Measurements from ENCODE around the gene KIF6. TPM values are rescaled to one million over a fixed set of nuclear protein-coding genes. Genes with fewer than 3 reads are reported as not detected.

The KIF6 gene
- polyA plus RNA-seq, 1 donor (not counting 4 experiments of a cell fraction or from before 2014, with no cell fraction given) = 0.14 TPM

DNA sequence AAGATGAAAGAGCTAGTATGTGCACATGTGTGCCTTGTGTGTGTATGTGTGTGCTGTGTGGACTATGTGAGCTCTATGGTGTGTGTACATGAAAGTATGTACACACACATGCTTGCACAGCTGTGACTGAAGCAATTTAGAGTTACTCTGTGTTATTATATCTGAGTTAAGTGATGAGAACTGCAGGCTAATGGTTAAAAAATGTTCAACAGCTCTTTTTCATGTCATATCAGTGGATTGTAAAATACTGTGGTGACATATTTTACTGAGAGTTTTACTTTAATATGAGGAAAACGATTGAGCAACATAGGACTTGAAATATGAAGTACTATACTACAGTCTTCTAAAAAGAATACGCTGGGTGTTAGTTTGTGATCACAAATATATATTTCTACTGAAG lies 207.0 kb downstream of the KIF6 start:
- TF ChIP-seq EZH2 (IDR thresholded peaks at IDR 0.05; ENCODE audit: low read length) (no peak), CTCF (optimal IDR thresholded peaks at IDR 0.05 in 1 of 3, IDR thresholded peaks at IDR 0.05 in 1 of 3, conservative IDR thresholded peaks at IDR 0.05 in 1 of 3; ENCODE audit: extremely low read depth in 1 of 3, insufficient read depth in 2 of 3, low read length in 3 of 3) (no peak)
- Histone ChIP-seq H3K4me3 (ENCODE audit: control insufficient read depth in 2 of 3, extremely low read depth in 1 of 3, insufficient read depth in 2 of 3, low read depth in 1 of 3, low read length in 3 of 3) (no peak overlapping the region), H3K9me3 (ENCODE audit: control insufficient read depth, low read depth, low read length) (no peaks in the 10 kb centered on the region), H3K27ac (ENCODE audit: control insufficient read depth, insufficient read depth, low read length) (no peak overlapping the region), H3K4me1 (ENCODE audit: control insufficient read depth, extremely low read depth, insufficient read depth, low read length) (no peaks in the 10 kb centered on the region), H2AFZ (ENCODE audit: control insufficient read depth, low read length) (no peak overlapping the region), H3K4me2 (ENCODE audit: control insufficient read depth, extremely low read depth, insufficient read depth, low read depth, low read length) (no peak overlapping the region), H4K20me1 (ENCODE audit: control insufficient read depth, extremely low read depth, insufficient read depth, low read length) (no peaks in the 10 kb centered on the region), H3K27me3 (ENCODE audit: control insufficient read depth, extremely low read depth, insufficient read depth, low read length) (peaks cover 3% of the 10 kb centered on the region), H3K9me1 (ENCODE audit: control insufficient read depth, extremely low read depth, insufficient read depth, low read length) (no peaks in the 10 kb centered on the region), H3K9ac (ENCODE audit: control insufficient read depth, extremely low read depth, insufficient read depth, low read length) (no peak overlapping the region), H3K36me3 (ENCODE audit: control insufficient read depth in 2 of 2, extremely low read depth in 1 of 2, insufficient read depth in 2 of 2, low read length in 2 of 2) (no peaks in the 10 kb centered on the region), H3K79me2 (ENCODE audit: control insufficient read depth, insufficient read depth, low read length) (no peaks in the 10 kb centered on the region)
- no peak for DNase-seq (ENCODE audit: low read depth, low spot score)
- no peak for FAIRE-seq
- dilution Hi-C loops (cut with MboI; ENCODE audit: extremely low pct_ligation_motif_present, low sequenced_read_pairs) = no loop called here

GRCh38 chr6:39517756-39518155 lies 207.5 kb downstream of the KIF6 start:
- Histone ChIP-seq H3K79me2 (ENCODE audit: control insufficient read depth, insufficient read depth, low read length) (no peaks in the 10 kb centered on the region), H3K4me3 (ENCODE audit: control insufficient read depth in 2 of 3, extremely low read depth in 1 of 3, insufficient read depth in 2 of 3, low read depth in 1 of 3, low read length in 3 of 3) (no peak overlapping the region), H3K27me3 (ENCODE audit: control insufficient read depth, extremely low read depth, insufficient read depth, low read length) (peaks cover 3% of the 10 kb centered on the region), H3K9ac (ENCODE audit: control insufficient read depth, extremely low read depth, insufficient read depth, low read length) (no peak overlapping the region), H3K4me1 (ENCODE audit: control insufficient read depth, extremely low read depth, insufficient read depth, low read length) (no peaks in the 10 kb centered on the region), H3K36me3 (ENCODE audit: control insufficient read depth in 2 of 2, extremely low read depth in 1 of 2, insufficient read depth in 2 of 2, low read length in 2 of 2) (no peaks in the 10 kb centered on the region), H4K20me1 (ENCODE audit: control insufficient read depth, extremely low read depth, insufficient read depth, low read length) (no peaks in the 10 kb centered on the region), H3K9me3 (ENCODE audit: control insufficient read depth, low read depth, low read length) (no peaks in the 10 kb centered on the region), H3K9me1 (ENCODE audit: control insufficient read depth, extremely low read depth, insufficient read depth, low read length) (no peaks in the 10 kb centered on the region), H3K4me2 (ENCODE audit: control insufficient read depth, extremely low read depth, insufficient read depth, low read depth, low read length) (no peak overlapping the region), H3K27ac (ENCODE audit: control insufficient read depth, insufficient read depth, low read length) (no peak overlapping the region), H2AFZ (ENCODE audit: control insufficient read depth, low read length) (no peak overlapping the region)
- dilution Hi-C loops (cut with MboI; ENCODE audit: extremely low pct_ligation_motif_present, low sequenced_read_pairs) = no loop called here
- DNase-seq (ENCODE audit: low read depth, low spot score) (no peak), FAIRE-seq (no peak)
- TF ChIP-seq CTCF (optimal IDR thresholded peaks at IDR 0.05 in 1 of 3, IDR thresholded peaks at IDR 0.05 in 1 of 3, conservative IDR thresholded peaks at IDR 0.05 in 1 of 3; ENCODE audit: extremely low read depth in 1 of 3, insufficient read depth in 2 of 3, low read length in 3 of 3) (no peak), EZH2 (IDR thresholded peaks at IDR 0.05; ENCODE audit: low read length) (no peak)
